H1 (cell line): ENCODE measurements around the gene GPR143. TPM values are rescaled to one million over a fixed set of nuclear protein-coding genes. Genes with fewer than 3 reads are reported as not detected.

ENCODE experiments used
- ASH2L ChIP-seq: fragments of 200-600, 300-600 bp; sonication (generic); IDR thresholded peaks from one replicate; pipeline ENCODE4 v1.7.1; 2017; ENCODE audit warnings: low read length
- BCL11A ChIP-seq, 2 experiments: IDR thresholded peaks; one replicate each; pipeline ENCODE4 v1.6.1; 2011; ENCODE audit warnings: low read depth in 2 of 2, low read length in 2 of 2, mild to moderate bottlenecking in 2 of 2
- CBX8 ChIP-seq: fragments of 300-800, 300-1000 bp; sonication (generic); IDR thresholded peaks from 2 replicates; pipeline ENCODE4 v1.7.1; 2016; ENCODE audit warnings: low read depth, low read length, borderline replicate concordance
- CHD7 ChIP-seq: fragments of 300-600 bp; sonication (generic); IDR thresholded peaks from 2 replicates; pipeline ENCODE4 v1.7.1; 2012; ENCODE audit warnings: low read length, moderate library complexity, mild to moderate bottlenecking, inconsistent platforms; ENCODE audit not compliant: insufficient replicate concordance
- HDAC2 ChIP-seq, 2 experiments: fragments of 300-600 bp in 1 of 2; sonication (generic) in 1 of 2; IDR thresholded peaks; 2 replicates each; pipeline ENCODE4 v1.6.1; 2011 to 2012; ENCODE audit warnings: low read depth in 2 of 2, low read length in 2 of 2, mild to moderate bottlenecking in 2 of 2, moderate library complexity in 2 of 2, borderline replicate concordance in 1 of 2, inconsistent platforms in 1 of 2
- NANOG ChIP-seq: IDR thresholded peaks from 2 replicates; pipeline ENCODE4 v1.6.1; 2011; ENCODE audit warnings: low read length, low read depth, mild to moderate bottlenecking, inconsistent platforms; ENCODE audit not compliant: insufficient read depth, poor library complexity, severe bottlenecking
- NRF1 ChIP-seq: IDR thresholded peaks from 2 replicates; pipeline ENCODE4 v1.6.1; 2011; ENCODE audit warnings: mild to moderate bottlenecking, low read depth, low read length, improper control_type of control experiment
- SP4 ChIP-seq: IDR thresholded peaks from 2 replicates; pipeline ENCODE4 v1.6.1; 2012; ENCODE audit warnings: low read length, inconsistent platforms
- USF2 ChIP-seq: IDR thresholded peaks from 2 replicates; pipeline ENCODE4 v1.6.1; 2011; ENCODE audit warnings: low read length, improper control_type of control experiment
- polyA plus RNA-seq, 7 experiments: library from polyadenylated mRNA; depleted of rRNA in 3 of 7; stranded (reverse) in 5 of 7; unstranded in 2 of 7; fragments of >200 nt in 5 of 7; fragments of 200-250 nt in 2 of 7; gene quantifications; 1 replicate in 5 of 7; 2 replicates in 1 of 7; 4 replicates in 1 of 7; pipeline versions ENCODE4 v1.2.1 to v1.2.3, GENCODE V29; 2011 to 2013; ENCODE audit warnings: missing spikeins in 2 of 7, mixed read lengths in 2 of 7
- total RNA-seq: library from RNA; stranded (reverse); fragmentation: NEBNext Ultra II Directional; extraction: Animal tissue kit (Norgen Biotek cat#: 25700); gene quantifications from 2 replicates; pipeline ENCODE4 v1.2.1, GENCODE V29; 2021

GPR143 gene
- total and polyA plus RNA-seq, 2 of the 8 experiments (the other 6 are each of a cell fraction or from before 2014, with no cell fraction given) = 18.5 to 30.7 TPM

- TF ChIP-seq CHD7 (no peak), SP4 (no peak), ASH2L (no peak), HDAC2 (IDR thresholded peaks at IDR 0.05; ENCODE audit: borderline replicate concordance in 1 of 2, low read depth in 2 of 2, low read length in 2 of 2) (no peak), BCL11A (IDR thresholded peaks at IDR 0.05; ENCODE audit: low read depth in 2 of 2, low read length in 2 of 2) (no peak), USF2 (no peak), NRF1 (no peak), CBX8 (no peak), NANOG (no peak)
Measured at GRCh38 chrX:9677098-9677739, 88.4 kb downstream of the GPR143 start (continued).
